GM12872 (cell line): ENCODE data around the gene TCF7L2.

Experiments
- TF ChIP-seq, protein P1 (sequence below): IDR thresholded peaks from 3 replicates; pipeline ENCODE4 v1.5.1; 2011; ENCODE audit warnings: low read depth, mild to moderate bottlenecking, low read length, moderate library complexity; ENCODE audit not compliant: insufficient read depth

Gene TCF7L2

GRCh38 chr10:113129117-113129516 is 179.1 kb downstream of the TCF7L2 start:
- TF ChIP-seq, protein P1, sequence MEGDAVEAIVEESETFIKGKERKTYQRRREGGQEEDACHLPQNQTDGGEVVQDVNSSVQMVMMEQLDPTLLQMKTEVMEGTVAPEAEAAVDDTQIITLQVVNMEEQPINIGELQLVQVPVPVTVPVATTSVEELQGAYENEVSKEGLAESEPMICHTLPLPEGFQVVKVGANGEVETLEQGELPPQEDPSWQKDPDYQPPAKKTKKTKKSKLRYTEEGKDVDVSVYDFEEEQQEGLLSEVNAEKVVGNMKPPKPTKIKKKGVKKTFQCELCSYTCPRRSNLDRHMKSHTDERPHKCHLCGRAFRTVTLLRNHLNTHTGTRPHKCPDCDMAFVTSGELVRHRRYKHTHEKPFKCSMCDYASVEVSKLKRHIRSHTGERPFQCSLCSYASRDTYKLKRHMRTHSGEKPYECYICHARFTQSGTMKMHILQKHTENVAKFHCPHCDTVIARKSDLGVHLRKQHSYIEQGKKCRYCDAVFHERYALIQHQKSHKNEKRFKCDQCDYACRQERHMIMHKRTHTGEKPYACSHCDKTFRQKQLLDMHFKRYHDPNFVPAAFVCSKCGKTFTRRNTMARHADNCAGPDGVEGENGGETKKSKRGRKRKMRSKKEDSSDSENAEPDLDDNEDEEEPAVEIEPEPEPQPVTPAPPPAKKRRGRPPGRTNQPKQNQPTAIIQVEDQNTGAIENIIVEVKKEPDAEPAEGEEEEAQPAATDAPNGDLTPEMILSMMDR, result no peak

GRCh38 chr10:113130014-113130641 is 180.1 kb downstream of the TCF7L2 start:
- TF ChIP-seq, protein P1, result no peak

DNA sequence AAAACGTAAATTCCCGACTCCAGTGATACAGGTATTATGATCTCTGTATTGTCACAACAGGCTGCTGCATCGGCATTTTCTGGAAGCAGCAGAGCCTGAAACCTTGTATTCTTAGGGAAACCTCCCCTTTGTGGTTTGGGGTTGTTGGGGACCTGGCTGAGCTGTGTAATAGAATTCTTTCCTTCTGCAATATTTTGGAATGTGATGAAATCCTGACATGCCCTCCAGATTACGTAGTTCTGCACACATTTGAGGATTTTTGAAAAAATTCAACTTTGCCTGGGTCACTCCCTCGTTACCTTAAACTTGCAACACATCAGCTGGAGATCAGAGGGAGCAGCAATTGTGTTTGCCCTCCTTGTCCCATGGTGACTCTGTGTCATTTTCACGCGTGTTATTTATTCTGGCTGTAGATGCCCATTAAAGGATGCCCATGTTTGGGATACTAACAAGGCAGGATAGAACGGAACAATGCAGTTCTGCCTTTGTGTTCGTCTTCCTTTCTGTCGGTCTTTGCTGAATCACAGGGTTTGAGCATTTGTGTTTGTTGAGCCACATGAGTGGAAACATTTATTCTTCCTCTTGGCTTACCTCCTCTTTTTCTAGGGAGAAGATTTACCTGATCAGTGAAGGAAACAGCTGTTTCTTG is 181.7 kb downstream of the TCF7L2 start:
- TF ChIP-seq, protein P1, result no peak

GRCh38 chr10:113132591-113133121 is 182.6 kb downstream of the TCF7L2 start:
- TF ChIP-seq, protein P1, result no peak

DNA sequence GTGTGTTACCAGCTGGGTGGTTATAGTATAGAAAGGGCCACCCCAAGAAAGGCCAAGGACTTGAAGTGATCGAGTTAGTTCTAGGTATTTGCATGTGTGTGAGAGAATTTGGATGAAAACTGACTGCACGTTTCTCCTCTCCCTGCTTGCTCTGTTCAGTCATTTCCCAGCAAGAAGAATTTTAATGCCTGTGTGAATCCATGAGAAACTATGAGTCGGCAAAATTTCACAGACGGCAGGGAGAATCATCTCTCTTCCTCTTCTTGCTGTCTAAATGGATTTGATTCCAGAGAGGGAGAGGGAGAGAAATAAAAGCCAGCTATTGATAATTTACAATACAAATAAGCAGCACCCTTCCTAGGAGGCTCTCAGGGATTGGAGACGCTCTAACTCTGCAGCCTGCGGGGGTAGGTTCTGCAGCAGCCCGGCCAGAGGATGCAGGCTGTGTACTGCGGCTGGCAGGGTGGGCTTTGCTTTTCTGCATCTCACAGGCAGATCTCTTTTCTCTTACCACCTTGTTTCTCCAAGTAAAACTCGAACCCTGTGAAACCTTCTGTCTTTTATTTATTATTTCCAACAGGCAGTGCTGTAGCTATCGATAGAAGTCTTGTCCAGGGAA is 183.6 kb downstream of the TCF7L2 start:
- TF ChIP-seq, protein P1, result no peak

- TF ChIP-seq, protein P1, result no peak
Observed at GRCh38 chr10:113135025-113135424, 185.0 kb downstream of the TCF7L2 start.

- TF ChIP-seq, protein P1, result no peak
Observed at GRCh38 chr10:113137941-113138685, 188.1 kb downstream of the TCF7L2 start.
